NCI-H1092 (cell line): ENCODE measurements around the gene TMEFF1.

Experiments used
- DNase-seq: peaks from one replicate; lab custom pipeline; 2025; lab: John Stamatoyannopoulos, UW

Gene TMEFF1

GRCh38 chr9:100578610-100579009 lies 105.7 kb downstream of the TMEFF1 start:
- DNase-seq, result no peak

GRCh38 chr9:100579665-100580064 lies 106.7 kb downstream of the TMEFF1 start:
- DNase-seq, result no peak

GRCh38 chr9:100580257-100580656 lies 107.3 kb downstream of the TMEFF1 start:
- no peak for DNase-seq

GRCh38 chr9:100581081-100581480 lies 108.1 kb downstream of the TMEFF1 start:
- DNase-seq, result no peak

GRCh38 chr9:100581661-100582060 lies 108.7 kb downstream of the TMEFF1 start:
- DNase-seq, result no peak

GRCh38 chr9:100583014-100583802 lies 110.3 kb downstream of the TMEFF1 start:
- no peak for DNase-seq

- no peak for DNase-seq
These were observed 112.0 kb downstream of the TMEFF1 start for GRCh38 chr9:100584951-100585350.

- no peak for DNase-seq
These were observed 113.1 kb downstream of the TMEFF1 start for GRCh38 chr9:100586093-100586492.

- no peak for DNase-seq
These were observed 114.4 kb downstream of the TMEFF1 start for GRCh38 chr9:100587375-100587774.

- no peak for DNase-seq
These were observed 116.6 kb downstream of the TMEFF1 start for GRCh38 chr9:100589582-100589981.

GRCh38 chr9:100590481-100590880 lies 117.5 kb downstream of the TMEFF1 start:
- no peak for DNase-seq

- no peak for DNase-seq
These were observed 118.2 kb downstream of the TMEFF1 start for GRCh38 chr9:100591139-100591538.

GRCh38 chr9:100591639-100592412 lies 118.9 kb downstream of the TMEFF1 start:
- DNase-seq, result no peak

- DNase-seq, result peak; percentile 50
These were observed 122.6 kb downstream of the TMEFF1 start for GRCh38 chr9:100595391-100596199.

- DNase-seq, result no peak
These were observed 124.3 kb downstream of the TMEFF1 start for GRCh38 chr9:100597236-100597635.

- DNase-seq, result peak; percentile 87
These were observed 125.7 kb downstream of the TMEFF1 start for GRCh38 chr9:100598641-100599145.

- DNase-seq, result no peak
These were observed 127.7 kb downstream of the TMEFF1 start for GRCh38 chr9:100600521-100601079.

- peak; percentile 55 for DNase-seq
These were observed 128.3 kb downstream of the TMEFF1 start for GRCh38 chr9:100601216-100601615.

- DNase-seq, result peak; percentile 50
These were observed 129.4 kb downstream of the TMEFF1 start for GRCh38 chr9:100602342-100602801.

- no peak for DNase-seq
These were observed 132.5 kb downstream of the TMEFF1 start for GRCh38 chr9:100605405-100605804.

- no peak for DNase-seq
These were observed 146.2 kb downstream of the TMEFF1 start for GRCh38 chr9:100619194-100619593.

GRCh38 chr9:100619665-100620064 lies 146.7 kb downstream of the TMEFF1 start:
- no peak for DNase-seq
